NCI-H2081 (cell line): ENCODE data around the gene CAMSAP1.

Experiments used
- DNase-seq, 2 experiments: peaks; one replicate each; lab custom pipeline; 2025; lab: John Stamatoyannopoulos, UW

Gene CAMSAP1

GRCh38 chr9:135813671-135814290, 93.6 kb downstream of the CAMSAP1 start:
- no peak for DNase-seq

- DNase-seq = no peak
Measured at GRCh38 chr9:135812961-135813360, 94.4 kb downstream of the CAMSAP1 start.

GRCh38 chr9:135811801-135812200, 95.5 kb downstream of the CAMSAP1 start:
- DNase-seq = peak; percentile 49 to 78

- no peak for DNase-seq
Measured at GRCh38 chr9:135810806-135811575, 96.4 kb downstream of the CAMSAP1 start.

GRCh38 chr9:135809166-135809565, 98.2 kb downstream of the CAMSAP1 start:
- DNase-seq = no peak

GRCh38 chr9:135805422-135806022, 101.8 kb downstream of the CAMSAP1 start:
- DNase-seq = no peak

GRCh38 chr9:135804581-135805421, 102.5 kb downstream of the CAMSAP1 start:
- DNase-seq = no peak

- no peak for DNase-seq
Measured at GRCh38 chr9:135803441-135803840, 103.9 kb downstream of the CAMSAP1 start.

- no peak for DNase-seq
Measured at GRCh38 chr9:135802876-135803419, 104.4 kb downstream of the CAMSAP1 start.

- no peak for DNase-seq
Measured at GRCh38 chr9:135801070-135801469, 106.3 kb downstream of the CAMSAP1 start.

- no peak for DNase-seq
Measured at GRCh38 chr9:135799261-135799660, 108.1 kb downstream of the CAMSAP1 start.

- no peak for DNase-seq
Measured at GRCh38 chr9:135798263-135798585, 109.1 kb downstream of the CAMSAP1 start.

GRCh38 chr9:135797507-135798262, 109.7 kb downstream of the CAMSAP1 start:
- DNase-seq = peak; percentile 12 to 27

- no peak for DNase-seq
Measured at GRCh38 chr9:135796784-135797485, 110.4 kb downstream of the CAMSAP1 start.

GRCh38 chr9:135795391-135795790, 112.0 kb downstream of the CAMSAP1 start:
- no peak for DNase-seq

- no peak for DNase-seq
Measured at GRCh38 chr9:135794361-135794885, 112.9 kb downstream of the CAMSAP1 start.

- no peak for DNase-seq
Measured at GRCh38 chr9:135794057-135794335, 113.3 kb downstream of the CAMSAP1 start.

GRCh38 chr9:135793221-135794056, 113.9 kb downstream of the CAMSAP1 start:
- no peak for DNase-seq

GRCh38 chr9:135792268-135793128, 114.8 kb downstream of the CAMSAP1 start:
- no peak for DNase-seq
